Prostate gland (tissue), 2 donors: ENCODE measurements around the gene DOK3. TPM values are rescaled to one million over a fixed set of nuclear protein-coding genes. Genes with fewer than 3 reads are reported as not detected.

ENCODE experiments used
- DNase-seq: peaks from one replicate; pipeline ENCODE4 v3.0.0-alpha.2; 2019; ENCODE audit warnings: low spot score
- H3K27ac ChIP-seq, 2 donors: fragments of 200-600 bp; sonication (generic); 2 replicates each; pipeline ENCODE4 v1.5.1; 2017 to 2019
- H3K27me3 ChIP-seq: fragments of 200-600 bp; sonication (generic); replicated peaks from 2 replicates; pipeline ENCODE4 v1.5.1; 2019; ENCODE audit not compliant: insufficient read depth
- H3K36me3 ChIP-seq, 2 donors: fragments of 200-600 bp; sonication (generic); 1 replicate in 1 of 2; 2 replicates in 1 of 2; pipeline versions ENCODE4 v1.5.1 to v1.8.1; 2017 to 2019
- H3K4me1 ChIP-seq: fragments of 200-600 bp; sonication (generic); replicated peaks from 2 replicates; pipeline ENCODE4 v1.5.1; 2019
- H3K4me3 ChIP-seq, 2 donors: fragments of 200-600 bp; sonication (generic); 2 replicates each; pipeline ENCODE4 v1.5.1; 2017 to 2019
- H3K9me3 ChIP-seq: fragments of 200-600 bp; sonication (generic); 2 replicates; pipeline ENCODE4 v1.5.1; 2017
- POLR2A ChIP-seq: fragments of 450-650 bp; IDR thresholded peaks from one replicate; pipeline ENCODE4 v1.6.1; 2016; ENCODE audit warnings: antibody characterized with exemption, mild to moderate bottlenecking
- POLR2AphosphoS5 ChIP-seq: sonication (generic); formaldehyde crosslinking; IDR thresholded peaks from one replicate; pipeline ENCODE4 v1.6.1; 2017; ENCODE audit warnings: antibody characterized with exemption
- WGBS: methylation state at CpG from one replicate; pipeline ENCODE4 v1.1.5; 2018; 5-methylcytosine and 5-hydroxymethylcytosine counted together
- intact Hi-C: fragments of 100-400 bp; cut with DNase I; formaldehyde crosslinking; loops from one replicate; pipeline ENCODE4 v1.14.2; 2022
- total RNA-seq, 2 donors: library from RNA; depleted of rRNA; stranded (reverse); fragments of >200 nt; gene quantifications; one replicate each; pipeline ENCODE4 v1.1.0, GENCODE V29; 2016
- TF ChIP-seq, protein P1 (sequence below), 4 experiments: fragments of 200-600 bp in 2 of 4; fragments of 450-650 bp in 2 of 4; sonication (generic) in 2 of 4; IDR thresholded peaks; 1 replicate in 3 of 4; 2 replicates in 1 of 4; pipeline ENCODE4 v1.5.1; 2016 to 2019; ENCODE audit warnings: antibody characterized with exemption in 4 of 4, mild to moderate bottlenecking in 2 of 4, moderate library complexity in 2 of 4

The DOK3 gene
- total RNA-seq, 2 donors from 2014 or later: 5.0 to 10.4 TPM

- TF ChIP-seq POLR2A: no peak
- TF ChIP-seq POLR2AphosphoS5: no peak
- TF ChIP-seq, protein P1, sequence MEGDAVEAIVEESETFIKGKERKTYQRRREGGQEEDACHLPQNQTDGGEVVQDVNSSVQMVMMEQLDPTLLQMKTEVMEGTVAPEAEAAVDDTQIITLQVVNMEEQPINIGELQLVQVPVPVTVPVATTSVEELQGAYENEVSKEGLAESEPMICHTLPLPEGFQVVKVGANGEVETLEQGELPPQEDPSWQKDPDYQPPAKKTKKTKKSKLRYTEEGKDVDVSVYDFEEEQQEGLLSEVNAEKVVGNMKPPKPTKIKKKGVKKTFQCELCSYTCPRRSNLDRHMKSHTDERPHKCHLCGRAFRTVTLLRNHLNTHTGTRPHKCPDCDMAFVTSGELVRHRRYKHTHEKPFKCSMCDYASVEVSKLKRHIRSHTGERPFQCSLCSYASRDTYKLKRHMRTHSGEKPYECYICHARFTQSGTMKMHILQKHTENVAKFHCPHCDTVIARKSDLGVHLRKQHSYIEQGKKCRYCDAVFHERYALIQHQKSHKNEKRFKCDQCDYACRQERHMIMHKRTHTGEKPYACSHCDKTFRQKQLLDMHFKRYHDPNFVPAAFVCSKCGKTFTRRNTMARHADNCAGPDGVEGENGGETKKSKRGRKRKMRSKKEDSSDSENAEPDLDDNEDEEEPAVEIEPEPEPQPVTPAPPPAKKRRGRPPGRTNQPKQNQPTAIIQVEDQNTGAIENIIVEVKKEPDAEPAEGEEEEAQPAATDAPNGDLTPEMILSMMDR (IDR thresholded peaks at IDR 0.05): no peak
- WGBS: 88% methylated on average over 10 of the region's 10 CpGs
- no peak overlapping the region for H3K27ac ChIP-seq
- no peaks in the 10 kb centered on the region for H3K9me3 ChIP-seq
- H3K4me3 ChIP-seq: no peak overlapping the region
- peaks cover 10 to 48% of the 10 kb centered on the region in 2 donors for H3K36me3 ChIP-seq
- intact Hi-C loops: no loop called here
- H3K27me3 ChIP-seq: no peaks in the 10 kb centered on the region
- no peak for DNase-seq
- no peaks in the 10 kb centered on the region for H3K4me1 ChIP-seq
Observed at GRCh38 chr5:177528631-177529030, 19.0 kb upstream of the DOK3 start.

DNA sequence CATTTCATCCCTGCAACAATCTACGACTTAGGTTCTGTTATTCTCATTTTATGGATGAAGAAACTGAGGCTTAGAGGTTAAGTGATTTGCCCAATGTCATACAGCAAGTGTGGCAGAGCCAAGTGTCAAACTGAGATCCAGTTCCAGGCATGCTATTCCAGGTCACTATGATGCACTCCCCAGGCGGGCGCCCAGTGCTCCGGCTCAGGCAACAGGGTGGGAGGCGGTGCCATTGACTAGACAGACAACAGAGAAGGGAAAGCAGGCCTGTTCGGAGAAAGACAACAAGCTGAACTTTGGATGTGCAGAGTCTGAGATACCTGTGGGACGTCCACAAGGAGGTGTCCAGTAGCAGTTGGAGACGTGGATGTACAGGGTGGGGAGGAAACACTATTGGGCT, 18.0 kb upstream of the DOK3 start:
- intact Hi-C loops: no loop called here
- Histone ChIP-seq H3K27me3 (no peaks in the 10 kb centered on the region), H3K9me3 (no peaks in the 10 kb centered on the region), H3K27ac (no peak overlapping the region), H3K4me1 (no peaks in the 10 kb centered on the region), H3K4me3 (no peak overlapping the region), H3K36me3 (peaks cover 9 to 49% of the 10 kb centered on the region in 2 donors)
- WGBS: 91% methylated on average over 8 of the region's 8 CpGs
- no peak for DNase-seq
- no peak for TF ChIP-seq POLR2AphosphoS5
- no peak for TF ChIP-seq POLR2A
- TF ChIP-seq, protein P1 (IDR thresholded peaks at IDR 0.05): no peak

GRCh38 chr5:177526791-177527190, 17.2 kb upstream of the DOK3 start:
- intact Hi-C loops: no loop called here
- TF ChIP-seq, protein P1 (IDR thresholded peaks at IDR 0.05): no peak
- TF ChIP-seq POLR2AphosphoS5 (no peak), POLR2A (no peak)
- no peak for DNase-seq
- H3K27ac ChIP-seq: no peak overlapping the region
- 90% methylated on average over 6 of the region's 6 CpGs for WGBS
- H3K4me3 ChIP-seq: no peak overlapping the region
- no peaks in the 10 kb centered on the region for H3K27me3 ChIP-seq
- no peaks in the 10 kb centered on the region for H3K9me3 ChIP-seq
- no peaks in the 10 kb centered on the region for H3K4me1 ChIP-seq
- peaks cover 2 to 49% of the 10 kb centered on the region in 2 donors for H3K36me3 ChIP-seq

DNA sequence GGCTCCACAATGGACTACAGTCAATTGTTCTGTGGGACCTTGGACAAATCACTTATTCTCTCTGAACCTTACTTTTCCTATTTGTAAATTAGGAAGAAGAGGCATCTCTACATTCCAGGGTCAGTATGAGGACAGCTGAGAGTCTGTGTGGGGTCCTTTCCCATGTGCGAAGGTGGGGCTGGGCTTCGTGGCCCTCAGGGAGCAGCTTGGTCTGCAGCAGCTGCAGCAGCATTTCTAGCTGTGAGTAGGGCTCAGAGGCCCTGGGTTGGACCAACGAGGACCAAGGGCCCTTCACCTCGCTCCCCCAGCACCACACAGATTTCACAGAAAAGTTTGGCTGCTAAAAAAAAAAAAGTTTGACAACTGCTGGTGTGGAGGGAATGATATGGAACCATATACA, 16.6 kb upstream of the DOK3 start:
- intact Hi-C loops: no loop called here
- Histone ChIP-seq H3K4me3 (no peak overlapping the region), H3K27me3 (no peaks in the 10 kb centered on the region), H3K4me1 (no peaks in the 10 kb centered on the region), H3K9me3 (no peaks in the 10 kb centered on the region), H3K27ac (no peak overlapping the region), H3K36me3 (peaks cover 2 to 49% of the 10 kb centered on the region in 2 donors)
- no peak for TF ChIP-seq POLR2AphosphoS5
- TF ChIP-seq POLR2A: no peak
- WGBS: 92% methylated on average over 4 of the region's 4 CpGs
- DNase-seq: no peak

DNA sequence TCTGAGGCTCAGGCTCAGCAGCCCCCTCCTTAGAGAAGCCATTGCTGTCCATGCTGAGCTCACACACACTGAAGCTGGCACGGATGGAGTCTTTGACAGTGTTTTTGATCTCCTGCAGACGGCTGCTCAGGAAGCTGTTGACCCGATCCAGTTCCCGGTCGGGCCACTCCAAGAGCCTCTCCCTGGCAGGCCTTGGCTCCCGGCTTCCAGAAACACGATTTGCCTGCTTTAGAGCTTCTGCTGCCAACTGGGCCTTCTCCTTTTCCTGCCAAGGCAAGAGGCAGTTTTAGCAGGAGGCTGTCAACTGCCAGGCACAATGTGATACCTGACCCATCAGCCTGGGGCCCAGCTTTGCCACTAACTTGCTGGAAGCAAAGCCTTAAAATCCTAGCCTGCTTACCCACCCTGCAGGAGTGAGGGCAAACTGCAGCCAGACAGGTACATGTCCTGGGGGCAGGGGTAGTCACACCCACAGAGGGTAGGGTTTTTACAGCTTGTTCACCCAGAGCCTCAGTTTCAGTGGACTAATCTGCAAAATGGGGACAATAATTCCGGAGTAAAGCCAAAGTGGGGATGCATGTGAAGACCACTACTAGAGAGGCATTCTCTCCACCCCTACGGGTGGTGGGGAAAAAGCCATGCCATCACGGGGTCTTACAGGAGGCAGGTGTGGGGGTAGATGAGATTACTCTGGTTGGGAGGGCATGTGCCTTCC, 15.5 kb upstream of the DOK3 start:
- Histone ChIP-seq H3K27ac (peak overlapping the region in 1 of 2 donors; percentile 17), H3K4me3 (no peak overlapping the region), H3K4me1 (no peaks in the 10 kb centered on the region), H3K36me3 (peaks cover 8 to 40% of the 10 kb centered on the region in 2 donors), H3K9me3 (no peaks in the 10 kb centered on the region), H3K27me3 (no peaks in the 10 kb centered on the region)
- WGBS: 63% methylated on average over 9 of the region's 10 CpGs
- TF ChIP-seq, protein P1 (IDR thresholded peaks at IDR 0.05): no peak
- TF ChIP-seq POLR2AphosphoS5: peak; percentile 73
- DNase-seq: peak; percentile 62
- intact Hi-C loops: no loop called here
